NCI-H2029 (cell line): ENCODE data around the gene SEC16B.

ENCODE experiments used
- DNase-seq: peaks from one replicate; lab custom pipeline; 2025; lab: John Stamatoyannopoulos, UW

Gene SEC16B

DNA sequence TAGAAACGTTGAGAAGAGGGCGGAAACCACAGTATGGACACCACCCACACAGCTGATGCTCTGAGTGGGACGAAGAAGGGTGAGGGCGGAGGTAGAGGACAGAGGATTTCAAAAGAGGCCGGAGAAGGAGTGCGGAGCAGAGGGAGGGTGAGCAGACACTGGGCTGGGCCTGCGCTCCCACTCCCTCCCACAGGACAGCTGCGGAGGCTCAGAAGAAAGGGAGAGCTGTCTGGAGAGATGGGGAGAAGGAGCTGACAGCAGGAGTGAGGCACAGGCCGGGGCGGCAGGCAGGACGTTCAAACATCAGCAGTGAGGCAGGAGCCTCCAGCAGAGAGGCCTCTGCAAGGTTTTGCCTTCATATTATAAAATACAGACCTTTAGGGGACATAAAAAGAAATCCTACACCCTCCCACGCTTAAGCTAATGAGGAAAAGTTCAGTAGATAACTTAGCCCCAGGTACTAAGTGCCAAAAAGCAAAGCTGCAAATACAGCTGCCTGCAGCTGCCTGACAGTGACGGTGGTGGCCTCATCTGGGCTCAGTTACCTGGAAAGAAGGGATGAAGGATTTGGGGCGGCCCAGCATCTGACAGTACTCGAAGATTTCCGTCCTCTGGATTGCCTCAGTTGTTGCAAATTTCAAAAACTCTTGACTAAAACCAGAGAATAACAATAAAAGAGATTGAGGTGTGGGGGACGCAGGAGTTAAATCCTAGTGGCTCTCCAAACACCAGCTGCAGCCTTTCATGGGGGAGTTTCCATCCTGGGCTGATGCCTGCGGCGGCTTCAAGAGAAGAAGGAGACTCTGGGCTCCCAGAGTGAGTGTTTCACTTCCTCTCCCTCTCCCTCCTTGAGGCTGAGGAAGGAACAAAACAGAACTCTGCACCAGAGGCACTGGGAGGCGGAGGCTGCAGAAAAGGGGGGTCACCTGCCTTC is 25.6 kb downstream of the SEC16B start:
- no peak for DNase-seq

DNA sequence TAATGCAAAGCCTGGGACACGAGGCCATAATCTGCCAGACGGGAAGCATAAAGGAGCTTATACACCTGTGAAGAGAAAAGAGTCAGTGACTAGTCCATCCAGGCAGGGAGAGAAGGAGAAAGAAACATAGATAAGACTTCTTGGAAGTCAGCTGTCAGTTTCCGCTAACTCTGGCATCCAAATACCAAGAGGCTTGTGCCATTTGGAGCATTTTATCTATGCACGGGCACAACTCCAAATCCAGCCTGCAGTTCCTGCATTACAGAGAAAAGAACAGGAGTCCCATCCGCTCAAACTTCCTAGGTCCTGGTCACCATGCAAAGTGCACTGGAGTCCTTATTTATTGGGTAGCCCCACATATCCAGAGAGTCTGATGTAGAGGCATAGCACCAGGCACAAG is 27.9 kb downstream of the SEC16B start:
- no peak for DNase-seq

DNA sequence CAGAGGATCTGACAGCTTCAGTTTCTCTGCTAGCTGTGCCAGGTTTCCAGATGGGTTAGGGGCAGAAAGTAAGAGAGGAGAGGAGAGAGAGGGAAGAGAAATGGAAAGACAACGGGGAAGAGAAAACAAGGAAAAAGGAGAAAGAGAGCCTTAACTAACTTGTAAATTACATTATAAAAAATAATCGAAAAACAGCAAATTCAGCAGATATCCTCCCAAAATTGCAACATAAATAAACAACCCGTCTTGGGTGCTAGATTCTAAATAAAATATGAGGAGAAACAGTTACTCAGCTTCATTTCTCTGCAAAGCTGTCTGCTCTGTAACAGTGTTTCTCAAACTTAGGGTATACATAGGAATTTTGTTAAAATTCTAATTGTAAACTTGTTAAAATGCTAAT is 29.2 kb downstream of the SEC16B start:
- no peak for DNase-seq

GRCh38 chr1:177937931-177938330 is 31.9 kb downstream of the SEC16B start:
- no peak for DNase-seq

DNA sequence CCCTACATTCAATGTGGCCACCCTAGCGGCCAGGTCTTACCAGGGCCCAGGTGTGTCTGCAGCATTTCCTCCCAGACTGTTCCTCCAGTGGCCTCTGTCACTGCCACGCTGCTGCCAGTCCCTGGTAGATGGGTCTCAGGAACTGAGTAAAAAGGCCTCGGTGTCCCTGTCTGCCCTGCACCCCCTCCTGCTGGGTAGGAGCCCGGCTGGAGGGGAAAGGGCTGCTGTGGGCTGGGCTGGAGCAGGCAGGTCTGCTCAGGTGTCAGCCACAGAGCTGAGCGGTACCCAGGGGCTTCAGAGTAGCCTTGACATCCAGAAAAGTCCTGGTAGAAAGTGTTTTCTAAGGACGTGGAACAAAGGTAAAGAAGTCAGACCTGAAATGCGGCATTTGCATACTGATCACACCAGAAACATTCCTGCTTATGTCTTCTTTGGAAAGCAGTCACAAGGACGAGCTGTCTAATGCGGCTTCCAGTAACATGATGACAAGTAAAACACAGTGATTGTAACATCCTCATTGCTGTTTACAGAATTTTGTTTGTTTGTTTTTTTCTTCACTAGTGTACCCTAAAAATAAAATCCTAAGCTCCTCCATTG is 32.6 kb downstream of the SEC16B start:
- DNase-seq, result no peak

DNA sequence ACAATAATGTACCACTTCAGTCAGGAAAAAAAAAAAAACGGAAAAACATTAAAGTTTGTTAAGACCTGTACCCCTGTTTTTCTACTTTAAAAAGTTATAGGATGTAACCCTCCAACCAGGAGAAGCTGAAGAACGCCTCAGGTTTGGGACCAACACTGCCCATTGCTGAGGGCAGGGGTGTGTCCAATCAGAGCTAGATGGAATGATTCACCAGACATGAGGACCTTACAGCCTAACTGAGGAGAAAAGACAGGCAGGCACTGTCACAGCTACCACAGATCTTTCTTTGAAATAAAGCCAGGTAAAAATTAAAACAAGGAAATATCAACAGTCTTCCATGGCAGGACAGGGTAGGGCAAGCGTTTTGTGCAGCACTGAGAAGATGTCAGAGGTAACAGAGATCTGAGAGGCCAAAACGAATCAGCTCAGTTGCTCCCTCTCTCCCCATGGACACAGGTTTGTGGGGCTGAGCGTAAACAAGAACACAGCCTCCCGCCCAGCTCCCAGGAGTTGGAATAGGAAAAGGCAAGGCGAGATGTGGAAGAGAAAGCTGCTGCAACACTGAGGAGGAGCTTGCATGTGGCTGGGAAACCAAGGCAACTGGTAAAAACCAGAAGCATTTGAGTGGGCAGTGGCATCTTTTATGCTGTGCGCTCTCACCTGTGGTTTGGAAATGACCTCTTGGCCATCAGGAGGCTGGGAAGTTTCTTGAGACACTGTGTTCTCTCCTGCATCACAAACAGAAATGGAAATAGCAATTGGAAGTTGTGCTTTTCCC is 34.0 kb downstream of the SEC16B start:
- DNase-seq, result no peak

DNA sequence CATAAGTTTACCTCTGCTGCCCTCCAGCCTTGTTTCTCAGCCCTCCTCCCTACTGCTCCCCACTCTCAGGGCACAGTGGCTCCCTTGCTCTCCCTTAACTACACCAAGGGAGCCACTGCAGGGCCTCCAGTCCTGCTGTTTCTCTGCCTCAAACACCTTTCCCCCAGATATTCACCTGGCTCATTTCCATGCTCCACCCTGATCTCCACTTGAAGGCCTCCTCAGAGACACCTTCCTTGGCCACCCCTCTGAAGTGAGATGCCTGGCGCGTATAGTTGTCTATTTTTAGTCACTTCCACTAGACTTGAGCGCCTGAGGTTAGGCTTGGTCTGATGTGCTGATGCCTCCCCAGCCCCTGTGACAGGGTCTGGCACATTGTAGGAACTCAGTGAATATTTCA is 34.9 kb downstream of the SEC16B start:
- DNase-seq, result no peak

DNA sequence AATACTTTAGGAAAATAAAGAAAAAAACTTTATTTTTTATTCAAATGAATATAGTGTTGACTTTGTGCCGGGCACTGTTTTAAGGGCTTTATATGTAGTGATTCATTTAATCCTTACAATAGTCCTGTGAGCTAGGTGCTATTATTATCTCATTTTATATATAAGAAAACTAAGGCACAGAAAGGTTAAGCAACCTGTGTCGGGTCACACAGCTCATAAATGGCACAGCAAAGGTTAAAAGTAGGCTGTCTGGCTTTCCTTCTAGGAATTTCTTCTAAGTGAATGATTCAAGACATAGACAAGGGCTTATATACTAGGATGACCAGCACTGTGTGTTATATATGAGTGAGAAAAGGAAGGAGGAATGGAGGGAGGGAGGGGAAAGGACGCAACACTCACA is 35.4 kb downstream of the SEC16B start:
- DNase-seq, result no peak

- DNase-seq, result no peak
Measured at GRCh38 chr1:177933881-177934280, 36.0 kb downstream of the SEC16B start.

DNA sequence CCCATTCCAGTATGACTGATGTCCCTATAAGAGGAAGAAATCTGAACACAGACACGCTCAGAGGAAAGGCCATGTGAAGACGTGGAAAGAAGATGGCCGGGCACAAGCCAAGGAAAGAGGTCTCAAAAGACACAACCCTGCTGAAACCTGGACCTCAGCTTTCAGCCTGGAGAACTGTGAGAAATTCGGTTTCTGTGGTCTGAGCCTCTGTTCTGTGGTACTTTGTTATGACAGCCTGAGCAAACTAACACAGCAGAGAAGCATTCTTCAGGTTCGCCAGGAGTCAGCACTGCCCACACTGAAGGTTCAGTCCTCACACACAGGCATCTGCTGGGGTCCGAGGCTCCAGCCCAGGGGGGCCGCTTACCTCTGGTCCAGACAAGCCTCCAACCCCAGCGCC is 37.7 kb downstream of the SEC16B start:
- no peak for DNase-seq

DNA sequence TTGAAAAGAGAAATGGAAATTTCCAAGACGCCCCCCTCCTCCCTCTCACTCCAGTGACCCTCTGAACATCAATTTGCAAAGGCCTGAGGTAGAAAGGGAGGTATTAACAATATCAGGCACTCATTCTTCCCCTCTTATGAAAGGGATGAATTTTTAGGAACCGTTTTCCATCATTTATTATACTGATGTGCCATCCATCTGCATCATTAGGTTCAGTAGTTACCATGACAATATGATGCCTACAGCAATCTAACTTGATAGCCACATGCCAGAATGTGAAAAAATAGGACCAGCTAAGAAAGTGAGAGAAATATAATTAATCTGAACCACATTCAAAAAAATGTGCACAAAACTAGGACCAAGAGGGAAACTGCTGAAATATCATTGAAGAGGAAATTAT is 40.9 kb downstream of the SEC16B start:
- no peak for DNase-seq

DNA sequence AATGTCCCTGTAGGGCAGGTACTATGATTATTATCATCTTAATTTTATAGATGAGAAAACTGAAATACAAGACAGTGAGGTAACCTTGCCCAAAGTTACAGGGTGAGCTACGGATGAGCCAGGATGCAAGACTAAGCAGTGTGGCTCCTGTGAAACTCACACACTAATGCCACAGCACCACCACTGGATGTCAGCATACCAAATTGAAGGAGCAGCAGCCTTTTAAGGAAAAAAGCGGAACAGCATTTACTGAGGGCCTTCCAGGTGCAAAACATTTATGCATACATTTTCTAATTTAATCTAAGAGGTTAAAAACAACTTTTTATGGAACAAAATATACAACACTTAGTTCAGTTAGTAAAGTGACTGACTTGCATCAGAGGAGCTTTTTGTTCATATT is 41.7 kb downstream of the SEC16B start:
- DNase-seq, result no peak

GRCh38 chr1:177927021-177927596 is 42.7 kb downstream of the SEC16B start:
- DNase-seq, result no peak

DNA sequence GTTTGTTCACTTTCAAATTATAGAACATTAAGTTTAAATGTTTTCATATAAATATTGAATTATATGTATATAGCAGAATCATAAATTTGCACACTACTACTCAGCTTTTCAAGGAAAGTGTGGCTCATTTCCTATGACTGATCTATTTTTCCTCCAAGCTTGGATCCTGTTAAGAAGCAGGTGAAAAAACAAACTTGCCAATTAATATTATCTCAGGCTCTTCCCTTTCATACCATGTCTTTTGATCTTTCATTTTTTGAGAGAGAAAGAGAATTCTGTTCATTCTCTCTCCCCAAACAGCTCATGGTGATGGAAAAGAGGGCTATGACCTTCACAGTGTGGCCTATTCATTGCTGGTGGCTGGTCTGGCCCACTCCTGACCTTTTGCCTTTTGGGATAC is 43.7 kb downstream of the SEC16B start:
- no peak for DNase-seq

DNA sequence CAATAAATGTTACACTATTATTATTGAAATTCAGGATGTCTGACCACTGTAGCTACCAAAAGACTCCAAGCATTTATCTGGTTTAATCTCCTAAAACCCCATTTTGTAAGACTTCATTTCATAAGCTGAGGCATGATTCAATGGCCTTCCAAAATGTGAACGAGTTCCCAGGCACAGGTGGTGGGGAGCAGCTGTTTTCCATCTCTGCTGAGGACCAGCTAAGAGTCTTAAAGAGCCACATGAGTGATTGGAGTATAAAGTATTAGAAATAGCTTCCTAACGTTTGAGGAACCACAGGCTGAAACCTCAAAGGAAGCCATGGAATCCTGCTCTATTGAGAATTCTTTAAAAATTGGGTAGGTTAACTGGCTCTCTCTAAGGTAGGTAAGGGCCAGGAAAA is 44.9 kb downstream of the SEC16B start:
- no peak for DNase-seq

DNA sequence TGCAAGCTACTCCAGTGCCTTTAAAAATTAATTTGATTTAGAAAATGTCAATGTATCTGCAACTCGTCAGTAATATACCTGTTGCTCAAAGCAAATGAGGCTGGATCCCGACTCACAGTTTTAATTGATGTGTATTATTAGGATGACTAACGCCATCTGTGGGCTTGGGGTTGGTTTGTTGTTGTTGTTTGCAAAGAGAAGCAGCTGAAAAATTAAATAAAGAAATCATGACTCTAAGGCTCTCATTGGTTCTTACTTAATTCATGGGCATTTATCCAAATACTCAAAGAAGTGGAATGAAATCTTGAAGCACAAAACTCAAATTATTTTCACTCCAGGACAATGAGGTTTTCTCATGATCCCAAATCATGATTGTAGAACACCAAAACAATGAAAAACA is 46.4 kb downstream of the SEC16B start:
- DNase-seq, result no peak

DNA sequence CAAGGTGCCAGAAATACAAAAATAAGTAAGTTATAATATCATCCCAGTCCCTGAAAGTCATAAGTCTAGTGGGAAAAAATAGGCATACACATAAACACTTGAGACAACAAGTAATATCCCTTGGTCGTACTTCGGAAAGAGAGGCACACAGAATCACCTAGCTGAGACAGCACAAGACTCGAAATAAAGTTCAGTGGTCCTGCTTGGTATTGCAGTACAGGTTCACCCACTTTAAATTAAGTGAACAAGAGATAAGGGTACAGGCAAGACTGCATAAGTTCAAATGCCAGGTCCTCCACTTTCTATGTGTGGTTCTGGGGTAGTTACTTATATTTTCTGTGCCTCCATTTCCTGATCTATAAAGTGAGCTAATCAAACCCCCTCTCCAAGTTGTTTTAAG is 47.6 kb downstream of the SEC16B start:
- no peak for DNase-seq

DNA sequence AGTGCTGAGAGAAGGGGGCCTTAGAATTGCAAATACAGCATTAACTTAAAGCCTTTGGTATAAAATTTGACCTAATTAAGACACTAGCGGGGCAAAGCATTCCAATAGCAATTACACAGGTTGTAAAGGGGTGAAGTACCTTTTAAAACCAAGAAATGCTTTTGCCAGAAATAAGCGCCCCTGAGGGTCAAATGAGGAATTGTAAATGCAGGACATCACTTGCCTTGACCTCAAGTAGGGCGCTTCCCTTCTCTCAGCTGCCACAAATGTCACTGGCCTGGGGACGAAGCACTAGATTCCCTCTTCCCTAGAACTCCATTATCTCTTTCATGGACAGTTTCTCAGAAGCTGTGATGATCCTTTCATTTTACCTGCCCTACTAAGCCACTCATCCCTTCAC is 48.3 kb downstream of the SEC16B start:
- no peak for DNase-seq

GRCh38 chr1:177920091-177920490 is 49.8 kb downstream of the SEC16B start:
- DNase-seq, result no peak

- no peak for DNase-seq
Measured at GRCh38 chr1:177915641-177916040, 54.2 kb downstream of the SEC16B start.

DNA sequence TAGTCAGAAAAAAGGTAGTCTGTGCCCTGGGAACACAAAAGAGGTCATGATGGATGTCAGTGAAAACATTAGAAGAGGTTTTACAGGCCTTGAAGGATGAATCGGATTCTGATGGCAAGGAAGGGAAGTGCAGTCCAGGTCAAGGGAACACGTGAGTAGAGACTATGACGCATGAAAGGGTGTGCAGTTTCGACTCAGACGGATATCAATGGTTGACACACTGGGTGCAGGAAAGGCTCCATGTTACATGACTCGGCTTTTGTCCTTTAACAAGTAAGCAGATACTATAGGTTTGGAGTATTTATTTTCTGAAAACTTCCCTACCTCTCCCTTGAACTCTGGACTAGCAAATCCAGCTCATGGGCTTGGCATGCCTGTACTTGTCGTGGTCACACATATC is 55.3 kb downstream of the SEC16B start:
- DNase-seq, result no peak

- DNase-seq, result no peak
Measured at GRCh38 chr1:177913762-177914540, 55.9 kb downstream of the SEC16B start.
